ENCODE measurements around the gene NFE2. TPM values are rescaled to one million over a fixed set of nuclear protein-coding genes. Genes with fewer than 3 reads are reported as not detected.
A peak's percentile ranks its signal among the peaks of the same experiment; 100 is the strongest.

Gene NFE2
- total and polyA plus RNA-seq, 2 donors (not counting 3 experiments of a cell fraction or from before 2014, with no cell fraction given), result not detected

DNA sequence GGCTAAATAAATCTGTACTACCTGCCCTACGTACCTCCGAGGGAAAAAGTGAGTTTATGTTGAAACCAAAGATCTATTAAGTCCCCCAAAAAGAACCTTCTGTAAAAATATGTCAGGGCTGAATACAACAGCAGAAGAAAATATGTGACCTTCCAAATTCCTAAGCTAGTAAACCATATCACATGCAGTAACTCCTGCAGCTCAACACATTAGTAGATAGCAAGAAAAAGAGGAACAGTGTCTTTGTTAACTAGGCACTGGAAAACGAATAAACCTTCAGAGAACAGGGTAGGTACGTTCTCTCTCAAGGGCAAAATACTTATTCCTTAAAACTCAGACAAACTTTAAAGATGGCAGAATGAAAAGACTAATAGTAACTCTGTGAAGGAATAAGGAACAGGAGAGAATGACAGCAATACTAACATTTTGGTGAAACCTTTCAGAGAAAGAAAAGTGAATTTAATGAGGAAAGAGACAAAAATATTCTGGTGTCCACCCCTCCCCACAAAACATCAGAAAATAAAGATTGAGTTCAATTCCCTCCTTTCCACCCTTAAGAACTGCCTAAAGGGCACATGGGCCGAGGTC lies 38.9 kb downstream of the NFE2 start:
- H2AFZ ChIP-seq (ENCODE audit: low read depth, low read length), result no peak overlapping the region
- H3K27me3 ChIP-seq (ENCODE audit: control insufficient read depth in 2 of 2, insufficient read depth in 2 of 2, low read length in 2 of 2), result no peaks in the 10 kb centered on the region
- dilution Hi-C loops (cut with MboI; ENCODE audit: extremely low pct_ligation_motif_present, low sequenced_read_pairs), result no loop called here
- H3K9me3 ChIP-seq (replicated peaks; ENCODE audit: control insufficient read depth, insufficient read depth, low read length), result no peaks in the 10 kb centered on the region
- H3K9ac ChIP-seq (replicated peaks; ENCODE audit: extremely low read depth, insufficient read depth, low read length), result no peak overlapping the region
- FAIRE-seq (no peak), DNase-seq (ENCODE audit: low read depth, low spot score) (no peak)
- H3K79me2 ChIP-seq (ENCODE audit: control insufficient read depth, insufficient read depth, low read length), result peaks cover 32% of the 10 kb centered on the region
- POLR2A ChIA-PET, result interaction anchor here (6.6 kb wide), 1 partner anchor 19 kb away, joined by 29 read pairs; the partner anchor contains the start of genes CBX5 and HNRNPA1
- BruUV-seq (replicated peaks), result no TSS peak
- H3K4me3 ChIP-seq (replicated peaks in 1 of 3; ENCODE audit: insufficient read depth in 1 of 3, low read depth in 1 of 3, low read length in 3 of 3), result no peak overlapping the region
- TF ChIP-seq FOS (IDR thresholded peaks at IDR 0.05; ENCODE audit: borderline replicate concordance, insufficient read depth, low read length) (no peak), MYC (IDR thresholded peaks at IDR 0.05; ENCODE audit: low read depth, low read length) (no peak), POLR2AphosphoS5 (IDR thresholded peaks at IDR 0.05; ENCODE audit: insufficient read depth, low read depth, low read length) (no peak), EZH2 (IDR thresholded peaks at IDR 0.05; ENCODE audit: borderline replicate concordance, low read depth, low read length, severe bottlenecking) (no peak)
- TF ChIP-seq, protein P1, sequence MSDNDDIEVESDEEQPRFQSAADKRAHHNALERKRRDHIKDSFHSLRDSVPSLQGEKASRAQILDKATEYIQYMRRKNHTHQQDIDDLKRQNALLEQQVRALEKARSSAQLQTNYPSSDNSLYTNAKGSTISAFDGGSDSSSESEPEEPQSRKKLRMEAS (IDR thresholded peaks at IDR 0.05; ENCODE audit: insufficient read depth, insufficient read length), result no peak
- H3K36me3 ChIP-seq (ENCODE audit: control insufficient read depth in 2 of 2, extremely low read depth in 1 of 2, insufficient read depth in 2 of 2, low read length in 2 of 2), result peaks cover 3 to 4% of the 10 kb centered on the region in 2 experiments
- peak overlapping the region; percentile 1 for H3K27ac ChIP-seq (ENCODE audit: insufficient read depth, low read depth, low read length)
- H4K20me1 ChIP-seq (replicated peaks; ENCODE audit: control insufficient read depth, extremely low read depth, insufficient read depth, low read length), result no peaks in the 10 kb centered on the region
- CTCF ChIA-PET, result interaction anchor here (1.0 to 4.0 kb wide), 4 partner anchors 10 to 63 kb away, joined by 3 to 41 read pairs (median 6); partner anchors contain the start of gene COPZ1
- no peaks in the 10 kb centered on the region for H3K9me1 ChIP-seq (replicated peaks; ENCODE audit: control insufficient read depth, extremely low read depth, insufficient read depth, low read length)
- intact Hi-C loops (cut with micrococcal nuclease), result no loop called here
- H3K4me1 ChIP-seq (ENCODE audit: control insufficient read depth, extremely low read depth, insufficient read depth, low read length), result peaks cover 40% of the 10 kb centered on the region
- H3K4me2 ChIP-seq (ENCODE audit: insufficient read depth, low read length), result peak overlapping the region; percentile 34
